CD14-positive monocyte (primary cell): ENCODE data around the gene SPTAN1. TPM values are rescaled to one million over a fixed set of nuclear protein-coding genes. Genes with fewer than 3 reads are reported as not detected.
"Not testable (repeated sequence)": the region's sequence is repeated elsewhere in the genome, so short reads cannot be mapped to it uniquely, and the experiment has no call there.

Source experiments
- DNase-seq, 3 donors: peaks; one replicate each; pipeline ENCODE4 v3.0.0-alpha.2; 2011 to 2022
- H2AFZ ChIP-seq: 2 replicates; pipeline ENCODE4 v1.6.0; 2012; ENCODE audit warnings: mild to moderate bottlenecking, low read depth, low read length, inconsistent platforms; ENCODE audit not compliant: insufficient read depth, poor library complexity, severe bottlenecking
- H3K27ac ChIP-seq, 2 donors: 1 replicate in 1 of 2; 2 replicates in 1 of 2; pipeline ENCODE4 v1.5.1; 2012 to 2013; ENCODE audit warnings: low read length in 2 of 2, control low read depth in 1 of 2, inconsistent platforms in 1 of 2, low read depth in 1 of 2, mild to moderate bottlenecking in 1 of 2
- H3K27me3 ChIP-seq, 2 donors: one replicate each; pipeline versions ENCODE4 v1.6.0 to v1.6.1; 2011 to 2013; ENCODE audit warnings: low read length in 2 of 2; ENCODE audit not compliant: control insufficient read depth in 2 of 2, insufficient read depth in 2 of 2
- H3K36me3 ChIP-seq, 2 donors: replicated peaks in 1 of 2; 1 replicate in 1 of 2; 2 replicates in 1 of 2; pipeline versions ENCODE4 v1.5.1 to v1.6.1; 2012 to 2013; ENCODE audit warnings: low read length in 2 of 2, control low read depth in 1 of 2, inconsistent platforms in 1 of 2, mild to moderate bottlenecking in 1 of 2; ENCODE audit not compliant: insufficient read depth in 2 of 2, control insufficient read depth in 1 of 2
- H3K4me1 ChIP-seq, 2 donors: 1 replicate in 1 of 2; 2 replicates in 1 of 2; pipeline versions ENCODE4 v1.5.1 to v1.6.1; 2012 to 2013; ENCODE audit warnings: low read length in 2 of 2, control low read depth in 1 of 2, inconsistent platforms in 1 of 2, mild to moderate bottlenecking in 1 of 2, moderate library complexity in 1 of 2; ENCODE audit not compliant: insufficient read depth in 2 of 2, control insufficient read depth in 1 of 2
- H3K4me2 ChIP-seq: replicated peaks from 2 replicates; pipeline ENCODE3; 2012; ENCODE audit warnings: low read length, moderate library complexity, mild to moderate bottlenecking; ENCODE audit not compliant: poor library complexity, severe bottlenecking; ENCODE audit errors: extremely low read depth
- H3K4me3 ChIP-seq, 3 experiments: fragments of 200-600 bp in 1 of 3; sonication (generic) in 1 of 3; replicated peaks in 1 of 3; 1 replicate in 2 of 3; 2 replicates in 1 of 3; pipeline ENCODE4 v1.5.1; 2011 to 2013; ENCODE audit warnings: low read length in 3 of 3, mild to moderate bottlenecking in 3 of 3, control low read depth in 2 of 3, low read depth in 2 of 3, inconsistent platforms in 1 of 3, moderate library complexity in 1 of 3
- H3K79me2 ChIP-seq: 2 replicates; pipeline ENCODE4 v1.6.0; 2012; ENCODE audit warnings: mild to moderate bottlenecking, control low read depth, inconsistent platforms, low read length, moderate library complexity; ENCODE audit not compliant: insufficient read depth
- H3K9ac ChIP-seq: 2 replicates; pipeline ENCODE4 v1.6.0; 2017; ENCODE audit warnings: low read length, mild to moderate bottlenecking; ENCODE audit not compliant: insufficient read depth, poor library complexity, severe bottlenecking
- H3K9me3 ChIP-seq, 2 donors: replicated peaks in 1 of 2; 1 replicate in 1 of 2; 2 replicates in 1 of 2; pipeline versions ENCODE4 v1.5.1 to v1.6.1; 2012 to 2013; ENCODE audit warnings: low read length in 2 of 2, control low read depth in 1 of 2; ENCODE audit not compliant: control insufficient read depth in 1 of 2, insufficient read depth in 1 of 2
- H4K20me1 ChIP-seq: 2 replicates; pipeline ENCODE4 v1.6.0; 2012; ENCODE audit warnings: mild to moderate bottlenecking, low read length, control low read depth, moderate library complexity; ENCODE audit not compliant: insufficient read depth
- H3K27ac Mint-ChIP-seq, 7 donors: one replicate each; pipeline ENCODE4 v1.8.0; 2020; ENCODE audit warnings: mild to moderate bottlenecking in 7 of 7, mixed read lengths in 7 of 7, moderate library complexity in 6 of 7, inconsistent platforms in 2 of 7
- H3K27me3 Mint-ChIP-seq, 3 donors: one replicate each; pipeline ENCODE4 v1.8.0; 2021 to 2022; ENCODE audit warnings: low read depth in 3 of 3, mild to moderate bottlenecking in 3 of 3, mixed read lengths in 3 of 3, moderate library complexity in 3 of 3, inconsistent platforms in 1 of 3
- H3K36me3 Mint-ChIP-seq, 2 donors: one replicate each; pipeline ENCODE4 v1.8.0; 2020; ENCODE audit warnings: mixed read lengths in 2 of 2, inconsistent platforms in 1 of 2, mild to moderate bottlenecking in 1 of 2
- H3K4me1 Mint-ChIP-seq: one replicate; pipeline ENCODE4 v1.8.0; 2020; ENCODE audit warnings: mild to moderate bottlenecking, mixed read lengths
- H3K4me3 Mint-ChIP-seq, 2 donors: one replicate each; pipeline ENCODE4 v1.8.0; 2020; ENCODE audit warnings: mild to moderate bottlenecking in 2 of 2, mixed read lengths in 2 of 2, moderate library complexity in 1 of 2
- H3K9me3 Mint-ChIP-seq, 7 donors: one replicate each; pipeline ENCODE4 v1.8.0; 2020 to 2022; ENCODE audit warnings: mixed read lengths in 7 of 7, mild to moderate bottlenecking in 6 of 7, moderate library complexity in 6 of 7, inconsistent platforms in 2 of 7
- CTCF ChIP-seq: fragments of 200-600 bp; IDR thresholded peaks from one replicate; pipeline ENCODE4 v1.8.0; 2022; ENCODE audit warnings: antibody characterized with exemption, mild to moderate bottlenecking
- WGBS: methylation state at CpG from one replicate; pipeline ENCODE4 v1.1.5; 2013; ENCODE audit warnings: missing lambda C conversion rate; ENCODE audit not compliant: insufficient coverage; 5-methylcytosine and 5-hydroxymethylcytosine counted together
- intact Hi-C, 2 donors: fragments of 100-400 bp; cut with micrococcal nuclease; formaldehyde crosslinking; loops; one replicate each; pipeline versions ENCODE4 v1.15.0 to v1.15.1; 2023
- polyA plus RNA-seq, 3 donors: library from polyadenylated mRNA; depleted of rRNA in 1 of 3; unstranded in 2 of 3; stranded (reverse) in 1 of 3; fragments of 300-500 nt in 2 of 3; fragments of >200 nt in 1 of 3; fragmentation: Illumina TruSeq in 2 of 3; gene quantifications; 1 replicate in 2 of 3; 2 replicates in 1 of 3; pipeline ENCODE4 v1.2.3, GENCODE V29; 2012 to 2021

SPTAN1 gene
- polyA plus RNA-seq, 3 donors = 6.2 to 40.8 (median 8.5) TPM

GRCh38 chr9:128505414-128505765 lies 47.0 kb upstream of the SPTAN1 start:
- no peaks in the 10 kb centered on the region for H3K9me3 ChIP-seq
- Mint-ChIP-seq H3K4me3 (peak overlapping the region; percentile 98 to 100), H3K9me3 (peaks cover 0 to 2% (median 0%) of the 10 kb centered on the region in 7 donors), H3K36me3 (peaks cover 22 to 39% of the 10 kb centered on the region in 2 donors), H3K27ac (peak overlapping the region in 6 of 7 donors; percentile 93 to 98 (median 97)), H3K4me1 (peaks cover 19% of the 10 kb centered on the region), H3K27me3 (no peaks in the 10 kb centered on the region)
- no peak for DNase-seq
- no peaks in the 10 kb centered on the region for H3K27me3 ChIP-seq
- peak overlapping the region; percentile 74 for H3K4me2 ChIP-seq
- no CpG with 5 or more reads among the region's 6 CpGs for WGBS
- peak overlapping the region; percentile 90 for H2AFZ ChIP-seq
- H3K79me2 ChIP-seq = peaks cover 42% of the 10 kb centered on the region
- peaks cover 28 to 36% of the 10 kb centered on the region in 2 donors for H3K36me3 ChIP-seq
- peak overlapping the region; percentile 93 for H3K9ac ChIP-seq
- H3K4me3 ChIP-seq = peak overlapping the region; percentile 81 to 99 (median 94)
- peak overlapping the region in 1 of 2 donors; percentile 93 for H3K27ac ChIP-seq
- H3K4me1 ChIP-seq = peaks cover 17 to 20% of the 10 kb centered on the region in 2 donors
- H4K20me1 ChIP-seq = peaks cover 21% of the 10 kb centered on the region
- no peak for TF ChIP-seq CTCF
- intact Hi-C loops = loop anchor here in 1 of 2 donors (5.0 kb wide), 1 partner anchor 47 kb away; the partner anchor contains the start of gene SPTAN1

DNA sequence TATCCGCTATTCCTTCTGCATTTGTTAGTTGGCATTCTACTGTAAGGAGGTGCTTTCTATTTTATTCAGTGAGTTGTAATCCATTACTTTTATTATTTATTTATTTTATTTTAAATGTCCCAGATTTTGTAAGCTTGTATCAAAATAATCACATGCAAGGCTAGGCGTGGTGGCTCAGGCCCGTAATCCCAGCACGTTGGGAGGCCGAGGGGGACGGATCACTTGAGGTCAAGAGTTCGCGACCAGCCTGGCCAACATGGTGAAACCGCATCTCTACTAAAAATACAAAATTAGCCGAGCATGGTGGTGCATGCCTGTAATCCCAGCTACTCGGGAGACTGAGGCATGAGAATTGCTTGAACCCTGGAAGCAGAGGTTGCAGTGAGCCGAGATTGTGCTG lies 46.5 kb upstream of the SPTAN1 start:
- peak overlapping the region; percentile 74 for H3K4me2 ChIP-seq
- not testable (repeated sequence) for H2AFZ ChIP-seq, H3K9ac ChIP-seq, H3K27me3 Mint-ChIP-seq, H3K9me3 Mint-ChIP-seq, H3K9me3 ChIP-seq, H3K4me3 Mint-ChIP-seq, H3K4me3 ChIP-seq, DNase-seq, H3K27ac ChIP-seq, H3K27ac Mint-ChIP-seq, H3K27me3 ChIP-seq
- H4K20me1 ChIP-seq = peaks cover 21% of the 10 kb centered on the region
- peaks cover 16 to 38% of the 10 kb centered on the region in 2 donors for H3K36me3 Mint-ChIP-seq
- peaks cover 28 to 33% of the 10 kb centered on the region in 2 donors for H3K36me3 ChIP-seq
- intact Hi-C loops = loop anchor here in 1 of 2 donors (5.0 kb wide), 1 partner anchor 46 kb away; the partner anchor contains the start of gene SPTAN1
- WGBS = 100% methylated on average over 2 of the region's 12 CpGs
- peaks cover 19% of the 10 kb centered on the region for H3K4me1 Mint-ChIP-seq
- H3K79me2 ChIP-seq = peaks cover 42% of the 10 kb centered on the region
- H3K4me1 ChIP-seq = peaks cover 17 to 20% of the 10 kb centered on the region in 2 donors
